IMR-90 (cell line): ENCODE results near the gene NRP2. TPM values are rescaled to one million over a fixed set of nuclear protein-coding genes. Genes with fewer than 3 reads are reported as not detected.

Source experiments
- BHLHE40 ChIP-seq: fragments of 150-350 bp; IDR thresholded peaks from 2 replicates; pipeline ENCODE4 v1.6.1; 2016; ENCODE audit warnings: mild to moderate bottlenecking, low read depth, low read length
- CHD1 ChIP-seq: IDR thresholded peaks from 2 replicates; pipeline ENCODE4 v1.6.1; 2012; ENCODE audit warnings: low read depth, low read length, improper control_type of control experiment
- MAZ ChIP-seq: IDR thresholded peaks from 2 replicates; pipeline ENCODE4 v1.6.1; 2012; ENCODE audit warnings: low read depth, mild to moderate bottlenecking, low read length, improper control_type of control experiment, moderate library complexity, borderline replicate concordance
- POLR2A ChIP-seq: IDR thresholded peaks from 2 replicates; pipeline ENCODE4 v1.6.1; 2012; ENCODE audit warnings: mild to moderate bottlenecking, low read depth, low read length
- polyA plus RNA-seq, 3 experiments: library from polyadenylated mRNA; depleted of rRNA; stranded (reverse); fragments of >200 nt; gene quantifications; 2 replicates each; pipeline ENCODE4 v1.2.3, GENCODE V29; 2012; ENCODE audit warnings: low replicate concordance in 1 of 3
- total RNA-seq: library from RNA; depleted of rRNA; stranded (reverse); fragments of >200 nt; gene quantifications from 2 replicates; pipeline ENCODE4 v1.2.3, GENCODE V29; 2012

NRP2 gene
- total and polyA plus RNA-seq, 2 of the 4 experiments (the other 2 are of a cell fraction) = 46.4 to 51.3 TPM

DNA sequence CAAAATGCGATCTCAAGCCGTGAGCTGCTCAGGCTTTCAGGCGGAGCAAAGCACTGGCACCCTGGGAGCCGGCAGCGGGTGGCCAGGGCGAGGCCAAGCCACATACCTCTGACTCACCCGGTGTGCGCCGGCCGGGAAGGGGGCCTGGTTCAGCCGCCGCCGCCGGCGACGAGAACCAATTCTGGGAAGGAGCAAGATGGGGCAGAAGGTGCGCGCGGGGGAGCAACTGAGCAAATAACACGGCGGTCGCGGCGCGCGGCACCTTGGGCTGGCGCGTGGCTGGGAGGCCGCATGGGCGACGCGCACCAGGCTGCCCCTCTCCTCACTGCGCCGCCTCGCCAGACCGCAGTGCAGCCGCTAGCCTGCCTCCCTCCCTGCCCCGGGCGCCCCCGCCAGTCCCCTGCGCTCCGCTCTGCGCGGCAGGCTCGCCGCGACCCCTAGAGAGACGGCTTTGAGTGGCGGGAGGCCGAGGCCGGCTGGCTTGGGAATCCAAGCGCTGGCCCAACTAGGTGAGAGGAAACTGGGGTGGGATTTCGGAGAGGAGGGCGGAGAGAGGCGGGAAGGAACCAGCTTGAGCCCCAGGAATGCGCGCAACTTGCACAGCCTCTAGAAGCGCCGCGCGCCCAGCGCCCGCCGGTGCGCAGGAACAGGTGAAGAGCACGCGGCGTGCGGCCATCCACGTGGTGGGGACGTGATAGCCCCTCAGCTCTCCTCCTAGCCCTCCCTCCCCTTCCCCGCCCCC, 3.2 kb downstream of the NRP2 start (continued):
- TF ChIP-seq MAZ (no peak), CHD1 (no peak), BHLHE40 (no peak), POLR2A (peak; percentile 1; the same call in 1 of the 2 replicates)
